NOMO-1 treated with dmso at 0.1 percent for 144 hours (cell line): ENCODE data around the gene SF3B2.
"Not testable (repeated sequence)": the region's sequence is repeated elsewhere in the genome, so short reads cannot be mapped to it uniquely, and the experiment has no call there.

Experiments
- DNase-seq: peaks from one replicate; lab custom pipeline; 2025; ENCODE audit not compliant: unreplicated experiment; lab: John Stamatoyannopoulos, UW

Gene SF3B2

GRCh38 chr11:66016793-66017177, 35.4 kb upstream of the SF3B2 start:
- DNase-seq, result no peak

GRCh38 chr11:66017321-66017720, 34.8 kb upstream of the SF3B2 start:
- no peak for DNase-seq

GRCh38 chr11:66020212-66020611, 32.0 kb upstream of the SF3B2 start:
- no peak for DNase-seq

GRCh38 chr11:66020618-66021357, 31.4 kb upstream of the SF3B2 start:
- DNase-seq, result peak; percentile 68

GRCh38 chr11:66022401-66023185, 29.6 kb upstream of the SF3B2 start:
- peak; percentile 41 for DNase-seq

GRCh38 chr11:66023186-66023440, 29.1 kb upstream of the SF3B2 start:
- not testable (repeated sequence) for DNase-seq

- no peak for DNase-seq
These were observed 26.1 kb upstream of the SF3B2 start, which contains the start of gene CATSPER1 for GRCh38 chr11:66026017-66026529. Gene CATSPER1, minus strand, starts transcription at chr11:66026479. Its CDS starts 100 bp downstream, at chr11:66026379.

GRCh38 chr11:66032957-66033735, 19.0 kb upstream of the SF3B2 start:
- no peak for DNase-seq

GRCh38 chr11:66035653-66036333, 16.4 kb upstream of the SF3B2 start:
- no peak for DNase-seq

GRCh38 chr11:66036334-66036710, 15.8 kb upstream of the SF3B2 start:
- no peak for DNase-seq

GRCh38 chr11:66037327-66037726, 14.8 kb upstream of the SF3B2 start:
- no peak for DNase-seq

GRCh38 chr11:66039765-66040164, 12.4 kb upstream of the SF3B2 start:
- no peak for DNase-seq

- DNase-seq, result no peak
These were observed 9.8 kb upstream of the SF3B2 start for GRCh38 chr11:66042227-66042995.

- DNase-seq, result no peak
These were observed 8.9 kb upstream of the SF3B2 start for GRCh38 chr11:66042996-66043906.

GRCh38 chr11:66044757-66045156, 7.4 kb upstream of the SF3B2 start:
- DNase-seq, result no peak

- peak; percentile 22 for DNase-seq
These were observed 7.0 kb upstream of the SF3B2 start for GRCh38 chr11:66045177-66045639.

GRCh38 chr11:66046901-66047300, 5.3 kb upstream of the SF3B2 start:
- DNase-seq, result no peak

GRCh38 chr11:66047541-66048365, 4.4 kb upstream of the SF3B2 start:
- DNase-seq, result no peak
